Mammary epithelial cell (primary cell): ENCODE measurements around the gene CORO1A.

Experiments used
- EZH2 ChIP-seq: IDR thresholded peaks from 2 replicates; pipeline ENCODE4 v1.6.1; 2012; ENCODE audit warnings: low read length, inconsistent platforms, borderline replicate concordance
- TF ChIP-seq, protein P1 (sequence below), 2 donors: IDR thresholded peaks in 1 of 2; conservative IDR thresholded peaks in 1 of 2; 2 replicates each; pipeline ENCODE4 v1.5.1; 2011 to 2012; ENCODE audit warnings: inconsistent platforms in 2 of 2, low read length in 2 of 2, mild to moderate bottlenecking in 2 of 2, control low read depth in 1 of 2, low read depth in 1 of 2; ENCODE audit not compliant: insufficient read depth in 1 of 2; ENCODE audit errors: extremely low read depth in 1 of 2

DNA sequence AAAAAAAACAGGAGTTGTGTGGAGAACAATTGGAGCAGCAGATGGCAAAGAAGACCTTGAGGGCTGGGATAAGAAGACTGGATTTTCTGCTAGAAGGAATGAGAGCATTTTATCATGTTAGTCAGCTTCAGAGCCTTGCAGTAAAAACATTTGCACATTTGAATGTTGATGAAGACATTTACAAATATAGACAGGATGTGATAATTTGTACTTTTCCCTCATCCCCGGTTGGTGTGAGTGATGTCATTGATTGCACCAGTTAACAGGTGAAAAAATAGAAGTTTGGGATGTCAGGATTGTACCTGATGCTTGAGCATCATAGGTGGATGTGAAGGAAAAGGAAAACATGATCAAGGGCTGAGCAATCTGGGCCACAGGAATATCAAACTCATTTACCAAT lies 37.7 kb upstream of the CORO1A start:
- TF ChIP-seq, protein P1, sequence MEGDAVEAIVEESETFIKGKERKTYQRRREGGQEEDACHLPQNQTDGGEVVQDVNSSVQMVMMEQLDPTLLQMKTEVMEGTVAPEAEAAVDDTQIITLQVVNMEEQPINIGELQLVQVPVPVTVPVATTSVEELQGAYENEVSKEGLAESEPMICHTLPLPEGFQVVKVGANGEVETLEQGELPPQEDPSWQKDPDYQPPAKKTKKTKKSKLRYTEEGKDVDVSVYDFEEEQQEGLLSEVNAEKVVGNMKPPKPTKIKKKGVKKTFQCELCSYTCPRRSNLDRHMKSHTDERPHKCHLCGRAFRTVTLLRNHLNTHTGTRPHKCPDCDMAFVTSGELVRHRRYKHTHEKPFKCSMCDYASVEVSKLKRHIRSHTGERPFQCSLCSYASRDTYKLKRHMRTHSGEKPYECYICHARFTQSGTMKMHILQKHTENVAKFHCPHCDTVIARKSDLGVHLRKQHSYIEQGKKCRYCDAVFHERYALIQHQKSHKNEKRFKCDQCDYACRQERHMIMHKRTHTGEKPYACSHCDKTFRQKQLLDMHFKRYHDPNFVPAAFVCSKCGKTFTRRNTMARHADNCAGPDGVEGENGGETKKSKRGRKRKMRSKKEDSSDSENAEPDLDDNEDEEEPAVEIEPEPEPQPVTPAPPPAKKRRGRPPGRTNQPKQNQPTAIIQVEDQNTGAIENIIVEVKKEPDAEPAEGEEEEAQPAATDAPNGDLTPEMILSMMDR (conservative IDR thresholded peaks at IDR 0.05 in 1 of 2, IDR thresholded peaks at IDR 0.05 in 1 of 2; ENCODE audit: extremely low read depth in 1 of 2, insufficient read depth in 1 of 2, low read depth in 1 of 2, low read length in 2 of 2) = no peak
- no peak for TF ChIP-seq EZH2
